Activated CD4-positive, alpha-beta T cell treated with anti-CD3 and anti-CD28 coated beads, Interleukin-2, amount 50 U/mL, for 16 hours (primary cell): Measurements from ENCODE around the gene OTOP1.
"Not testable (repeated sequence)": the region's sequence is repeated elsewhere in the genome, so short reads cannot be mapped to it uniquely, and the experiment has no call there.

ENCODE experiments used
- DNase-seq: peaks from one replicate; pipeline ENCODE4 v3.0.0-alpha.2; 2020

OTOP1 gene

GRCh38 chr4:4226606-4227438, at the start of gene OTOP1:
Gene OTOP1, minus strand, starts transcription at chr4:4226929. Its CDS starts 65 bp downstream, at chr4:4226864.
- DNase-seq: no peak

- DNase-seq: no peak
These were observed 47.5 kb upstream of the OTOP1 start for GRCh38 chr4:4274226-4274625.

- DNase-seq: no peak
These were observed 45.2 kb upstream of the OTOP1 start for GRCh38 chr4:4271912-4272311.

GRCh38 chr4:4270529-4270928, 43.8 kb upstream of the OTOP1 start:
- DNase-seq: no peak

- DNase-seq: peak; percentile 29
These were observed 43.1 kb upstream of the OTOP1 start for GRCh38 chr4:4269856-4270255.

- DNase-seq: peak; percentile 15
These were observed 42.6 kb upstream of the OTOP1 start for GRCh38 chr4:4269331-4269731.

GRCh38 chr4:4268776-4269175, 42.0 kb upstream of the OTOP1 start:
- DNase-seq: no peak

- DNase-seq: no peak
These were observed 41.3 kb upstream of the OTOP1 start for GRCh38 chr4:4267981-4268380.

- peak; percentile 53 for DNase-seq
These were observed 33.5 kb upstream of the OTOP1 start for GRCh38 chr4:4260185-4260751.

- DNase-seq: no peak
These were observed 32.9 kb upstream of the OTOP1 start for GRCh38 chr4:4259484-4260100.

- not testable (repeated sequence) for DNase-seq
These were observed 31.0 kb upstream of the OTOP1 start for GRCh38 chr4:4257705-4258104.

- no peak for DNase-seq
These were observed 30.1 kb upstream of the OTOP1 start for GRCh38 chr4:4256799-4257198.

- no peak for DNase-seq
These were observed 27.9 kb upstream of the OTOP1 start for GRCh38 chr4:4254666-4255065.

GRCh38 chr4:4254199-4254598, 27.5 kb upstream of the OTOP1 start:
- DNase-seq: no peak

GRCh38 chr4:4249866-4250265, 23.1 kb upstream of the OTOP1 start:
- DNase-seq: no peak

- DNase-seq: not testable (repeated sequence)
These were observed 22.6 kb upstream of the OTOP1 start for GRCh38 chr4:4249342-4249741.

GRCh38 chr4:4248885-4249203, 22.1 kb upstream of the OTOP1 start:
- peak; percentile 6 for DNase-seq

- DNase-seq: peak; percentile 95
These were observed 21.5 kb upstream of the OTOP1 start, which contains the start of gene TMEM128 for GRCh38 chr4:4248029-4248884. Gene TMEM128, minus strand, starts transcription at chr4:4248223. Its CDS starts 21 bp downstream, at chr4:4248202.

GRCh38 chr4:4247696-4248028, 20.9 kb upstream of the OTOP1 start:
- no peak for DNase-seq

- no peak for DNase-seq
These were observed 18.4 kb upstream of the OTOP1 start for GRCh38 chr4:4245172-4245571.

- DNase-seq: not testable (repeated sequence)
These were observed 12.8 kb upstream of the OTOP1 start for GRCh38 chr4:4239551-4239950.

GRCh38 chr4:4233610-4234009, 6.9 kb upstream of the OTOP1 start:
- DNase-seq: no peak

- no peak for DNase-seq
These were observed 1.6 kb upstream of the OTOP1 start for GRCh38 chr4:4228356-4228668.
